ENCODE data around the gene YPEL2. TPM values are rescaled to one million over a fixed set of nuclear protein-coding genes. Genes with fewer than 3 reads are reported as not detected.

Gene YPEL2
- total and polyA plus RNA-seq, 2 of the 13 experiments (the other 11 are each of a cell fraction or from before 2014, with no cell fraction given), result 8.5 to 21.1 TPM

DNA sequence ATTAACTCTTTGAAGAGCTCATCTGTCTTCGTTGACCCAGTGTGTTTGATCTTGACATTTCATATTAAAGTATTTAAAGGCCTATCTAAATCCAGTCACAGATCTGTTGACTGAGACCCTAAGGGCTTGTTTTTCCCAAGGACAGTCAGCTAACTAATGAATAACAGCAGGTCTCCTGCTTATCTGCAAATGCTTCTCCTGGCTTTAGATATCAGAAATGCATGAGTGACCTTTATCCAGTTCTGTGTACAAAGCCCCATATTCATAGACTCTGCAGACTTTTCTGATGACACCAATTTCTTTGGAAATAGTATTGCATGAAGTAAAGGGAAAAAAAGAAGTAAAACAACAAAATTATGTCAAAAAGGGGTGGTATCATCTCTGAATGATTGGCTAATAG lies 70.3 kb downstream of the YPEL2 start (continued):
- TF ChIP-seq ARID5B (CRISPR knock-in tag; IDR thresholded peaks at IDR 0.05) (peak; percentile 62; the same call in 1 of the 2 replicates), HMG20A (CRISPR knock-in tag; IDR thresholded peaks at IDR 0.05; ENCODE audit: borderline replicate concordance) (no peak), ZNF274 (CRISPR knock-in tag; IDR thresholded peaks at IDR 0.05) (no peak), SOX13 (IDR thresholded peaks at IDR 0.05) (no peak), SOX13 (CRISPR knock-in tag; conservative IDR thresholded peaks at IDR 0.05 in 1 of 2, IDR thresholded peaks at IDR 0.05 in 1 of 2) (peak in 1 of 2 experiments; percentile 74; a peak in 2 of 4 replicates), FOXO1 (CRISPR knock-in tag; IDR thresholded peaks at IDR 0.05) (0 out of 2 replicates have a peak, but pooled peaks have one; percentile 32), GTF2F1 (IDR thresholded peaks at IDR 0.05; ENCODE audit: low read length) (no peak), MXD1 (CRISPR knock-in tag; IDR thresholded peaks at IDR 0.05) (no peak), ZFYVE20 (CRISPR knock-in tag; IDR thresholded peaks at IDR 0.05; ENCODE audit: borderline replicate concordance, low read depth) (no peak), NAIF1 (CRISPR knock-in tag; IDR thresholded peaks at IDR 0.05; ENCODE audit: borderline replicate concordance) (no peak), ZNF761 (CRISPR knock-in tag; conservative IDR thresholded peaks at IDR 0.05) (no peak), ZNF670 (CRISPR knock-in tag; IDR thresholded peaks at IDR 0.05; ENCODE audit: borderline replicate concordance) (no peak), ZNF790 (CRISPR knock-in tag; IDR thresholded peaks at IDR 0.05; ENCODE audit: borderline replicate concordance) (no peak), GATAD2A (CRISPR knock-in tag; IDR thresholded peaks at IDR 0.05) (peak; percentile 80), SOX5 (CRISPR knock-in tag; IDR thresholded peaks at IDR 0.05; ENCODE audit: borderline replicate concordance) (peak; percentile 16; the same call in 1 of the 2 replicates), SIX1 (CRISPR knock-in tag; IDR thresholded peaks at IDR 0.05; ENCODE audit: borderline replicate concordance) (peak; percentile 29; the same call in 1 of the 2 replicates), RCOR2 (CRISPR knock-in tag; IDR thresholded peaks at IDR 0.05) (peak; percentile 16; the same call in 1 of the 2 replicates), FOXA3 (CRISPR knock-in tag; IDR thresholded peaks at IDR 0.05) (peak; percentile 63), PATZ1 (CRISPR knock-in tag; IDR thresholded peaks at IDR 0.05) (no peak), TCF7L2 (IDR thresholded peaks at IDR 0.05; ENCODE audit: low read depth, low read length) (no peak)
- TF ChIP-seq, protein P1, sequence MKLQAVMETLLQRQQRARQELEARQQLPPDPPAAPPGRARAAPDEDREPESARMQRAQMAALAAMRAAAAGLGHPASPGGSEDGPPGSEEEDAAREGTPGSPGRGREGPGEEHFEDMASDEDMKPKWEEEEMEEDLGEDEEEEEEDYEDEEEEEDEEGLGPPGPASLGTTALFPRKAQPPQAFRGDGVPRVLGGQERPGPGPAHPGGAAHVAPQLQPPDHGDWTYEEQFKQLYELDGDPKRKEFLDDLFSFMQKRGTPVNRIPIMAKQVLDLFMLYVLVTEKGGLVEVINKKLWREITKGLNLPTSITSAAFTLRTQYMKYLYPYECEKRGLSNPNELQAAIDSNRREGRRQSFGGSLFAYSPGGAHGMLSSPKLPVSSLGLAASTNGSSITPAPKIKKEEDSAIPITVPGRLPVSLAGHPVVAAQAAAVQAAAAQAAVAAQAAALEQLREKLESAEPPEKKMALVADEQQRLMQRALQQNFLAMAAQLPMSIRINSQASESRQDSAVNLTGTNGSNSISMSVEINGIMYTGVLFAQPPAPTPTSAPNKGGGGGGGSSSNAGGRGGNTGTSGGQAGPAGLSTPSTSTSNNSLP (IDR thresholded peaks at IDR 0.05; ENCODE audit: low read depth, low read length), result peak; percentile 81; the same call in 1 of the 2 replicates
